Mucosa of rectum (tissue), 2 donors: ENCODE data around the gene LAGE3.
"Not testable (repeated sequence)": the region's sequence is repeated elsewhere in the genome, so short reads cannot be mapped to it uniquely, and the experiment has no call there.

Experiments used
- H3K27ac ChIP-seq, 2 donors: one replicate each; pipeline ENCODE4 v1.7.0; 2013; ENCODE audit warnings: inconsistent platforms in 2 of 2, low read depth in 2 of 2, low read length in 2 of 2
- H3K27me3 ChIP-seq, 2 donors: one replicate each; pipeline ENCODE4 v1.7.0; 2013; ENCODE audit warnings: low read length in 2 of 2; ENCODE audit not compliant: control insufficient read depth in 2 of 2, insufficient read depth in 2 of 2
- H3K36me3 ChIP-seq, 2 donors: one replicate each; pipeline ENCODE4 v1.7.0; 2013; ENCODE audit warnings: low read length in 2 of 2; ENCODE audit not compliant: control insufficient read depth in 2 of 2, insufficient read depth in 2 of 2
- H3K4me1 ChIP-seq, 2 donors: one replicate each; pipeline ENCODE4 v1.7.0; 2013; ENCODE audit warnings: low read length in 2 of 2, mild to moderate bottlenecking in 1 of 2; ENCODE audit not compliant: control insufficient read depth in 2 of 2, insufficient read depth in 2 of 2
- H3K4me3 ChIP-seq, 2 donors: one replicate each; pipeline ENCODE4 v1.7.0; 2013; ENCODE audit warnings: low read length in 2 of 2
- H3K9ac ChIP-seq, 2 donors: one replicate each; pipeline ENCODE4 v1.7.0; 2013; ENCODE audit warnings: low read length in 2 of 2, low read depth in 1 of 2, mild to moderate bottlenecking in 1 of 2
- H3K9me3 ChIP-seq, 2 donors: one replicate each; pipeline ENCODE4 v1.7.0; 2013; ENCODE audit warnings: low read length in 2 of 2; ENCODE audit not compliant: control insufficient read depth in 2 of 2
- donor health status: healthy.
- donor health status: Normal muscosa, but diverticular disease.

LAGE3 gene

DNA sequence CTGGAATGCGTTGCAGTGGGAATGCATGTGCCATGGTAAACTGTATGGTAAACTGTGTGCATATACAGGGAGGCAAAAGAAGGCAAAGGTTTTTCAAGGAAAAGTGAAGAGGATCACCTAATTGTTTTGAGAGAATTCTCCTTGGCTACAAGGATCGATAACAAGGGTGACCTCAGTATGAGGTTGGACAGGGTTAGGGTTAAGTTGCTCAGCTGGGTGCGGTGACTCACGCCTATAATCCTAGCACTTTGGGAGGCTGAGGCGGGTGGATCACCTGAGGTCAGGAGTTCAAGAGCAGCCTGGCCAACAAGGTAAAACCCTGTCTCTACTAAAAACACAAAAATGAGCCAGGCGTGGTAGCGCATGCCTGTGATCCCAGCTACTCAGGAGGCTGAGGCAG lies 22.3 kb upstream of the LAGE3 start:
- not testable (repeated sequence) for H3K27me3 ChIP-seq, H3K36me3 ChIP-seq, H3K9ac ChIP-seq, H3K27ac ChIP-seq, H3K9me3 ChIP-seq, H3K4me1 ChIP-seq, H3K4me3 ChIP-seq

DNA sequence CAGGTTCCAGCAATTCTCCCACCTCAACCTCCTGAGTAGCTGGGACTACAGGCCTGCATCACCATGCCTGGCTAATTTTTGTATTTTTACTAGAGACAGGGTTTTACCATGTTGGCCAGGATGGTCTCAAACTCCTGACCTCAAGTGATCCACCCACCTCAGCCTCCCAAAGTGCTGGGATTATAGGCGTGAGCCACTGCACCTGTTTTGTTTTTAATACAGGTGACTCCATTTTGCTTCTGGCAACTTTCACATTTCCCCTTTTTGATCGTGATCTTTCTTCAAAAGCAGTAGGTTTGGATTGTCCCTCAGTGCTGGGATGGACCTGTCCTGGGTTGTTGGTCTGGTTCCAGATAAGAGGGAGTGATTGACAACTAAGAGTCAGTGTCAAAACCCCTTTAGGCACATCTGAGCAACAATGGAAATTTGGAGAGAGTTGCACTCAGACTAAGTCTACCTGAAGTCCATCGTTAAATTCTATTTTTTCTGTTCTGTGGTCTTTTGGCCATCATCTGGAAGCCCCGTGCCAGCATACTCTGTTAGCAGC lies 17.6 kb upstream of the LAGE3 start:
- not testable (repeated sequence) for H3K4me3 ChIP-seq, H3K4me1 ChIP-seq, H3K36me3 ChIP-seq, H3K9ac ChIP-seq, H3K9me3 ChIP-seq, H3K27ac ChIP-seq, H3K27me3 ChIP-seq

GRCh38 chrX:154495472-154495922 lies 16.4 kb upstream of the LAGE3 start:
- H3K36me3 ChIP-seq = no peaks in the 10 kb centered on the region
- no peak overlapping the region for H3K27ac ChIP-seq
- no peaks in the 10 kb centered on the region for H3K27me3 ChIP-seq
- no peaks in the 10 kb centered on the region for H3K4me1 ChIP-seq
- no peak overlapping the region for H3K9ac ChIP-seq
- no peak overlapping the region for H3K4me3 ChIP-seq
- H3K9me3 ChIP-seq = no peaks in the 10 kb centered on the region

DNA sequence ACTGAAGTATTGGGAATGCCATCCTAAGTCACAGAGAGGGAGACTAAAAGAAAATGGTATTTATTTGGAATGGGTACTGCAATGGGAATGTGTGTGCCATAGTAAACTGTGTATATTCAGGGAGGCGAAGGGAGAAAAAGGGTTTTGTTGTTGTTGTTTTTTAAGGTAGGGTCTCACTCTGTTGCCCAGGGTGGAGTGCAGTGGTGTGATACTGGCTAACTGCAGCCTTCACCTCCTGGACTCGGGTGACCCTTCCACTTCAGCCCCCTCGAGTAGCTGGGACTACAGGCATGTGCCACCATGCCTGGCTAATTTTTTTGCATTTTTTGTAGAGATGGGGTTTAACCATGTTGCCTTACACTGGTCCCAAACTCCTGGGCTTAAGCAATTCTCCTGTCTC lies 15.6 kb upstream of the LAGE3 start:
- peaks cover 1 to 3% of the 10 kb centered on the region in 2 donors for H3K4me1 ChIP-seq
- no peaks in the 10 kb centered on the region for H3K9me3 ChIP-seq
- H3K27ac ChIP-seq = no peak overlapping the region
- no peak overlapping the region for H3K4me3 ChIP-seq
- no peak overlapping the region for H3K9ac ChIP-seq
- no peaks in the 10 kb centered on the region for H3K36me3 ChIP-seq
- H3K27me3 ChIP-seq = no peaks in the 10 kb centered on the region

- Histone ChIP-seq H3K9ac (peak within 1 kb of the TSS; percentile 83 to 89), H3K36me3 (no peaks in the 10 kb centered on the region)
Measured at GRCh38 chrX:154490414-154491083, 11.5 kb upstream of the LAGE3 start, which contains the start of gene SLC10A3. Gene SLC10A3 (minus strand): TSS chrX:154490629. CDS start chrX:154488940, 1,689 bp downstream.

GRCh38 chrX:154490021-154490413 lies 10.9 kb upstream of the LAGE3 start:
- H3K4me1 ChIP-seq = peaks cover 18 to 21% of the 10 kb centered on the region in 2 donors
- H3K4me3 ChIP-seq = peak overlapping the region; percentile 72 to 74
- H3K27ac ChIP-seq = peak overlapping the region; percentile 87 to 94
- H3K36me3 ChIP-seq = no peaks in the 10 kb centered on the region
- H3K9ac ChIP-seq = peak overlapping the region; percentile 65 to 89
- H3K27me3 ChIP-seq = peaks cover 0 to 3% of the 10 kb centered on the region in 2 donors
- no peaks in the 10 kb centered on the region for H3K9me3 ChIP-seq

More at GRCh38 chrX:154490414-154491083, 11.5 kb upstream of the LAGE3 start, which contains the start of gene SLC10A3:
- Histone ChIP-seq H3K4me1 (peaks cover 12 to 17% of the 10 kb centered on the region in 2 donors), H3K4me3 (peak within 1 kb of the TSS; percentile 72 to 74), H3K27ac (peak within 1 kb of the TSS; percentile 94 to 95), H3K27me3 (no peaks in the 10 kb centered on the region), H3K9me3 (no peaks in the 10 kb centered on the region)

DNA sequence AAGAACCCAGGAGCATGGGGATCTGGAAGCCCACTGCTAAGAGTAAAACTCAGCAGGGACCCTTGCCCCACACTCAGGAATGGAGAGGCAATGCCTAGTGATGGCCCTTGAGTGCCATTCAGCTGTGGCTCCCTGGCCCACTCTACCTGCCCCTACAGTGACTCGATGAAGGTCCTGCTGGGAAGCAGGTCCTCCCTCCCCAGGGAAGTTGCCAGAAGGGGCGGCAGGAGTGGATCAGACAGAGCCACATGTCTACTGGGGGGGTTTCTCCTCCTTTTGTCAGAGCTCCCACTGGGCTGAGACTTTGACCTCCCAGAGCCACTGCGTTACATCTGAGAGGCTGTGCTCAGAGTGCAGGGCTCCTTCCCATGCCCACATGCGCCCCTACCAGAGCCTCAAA lies 10.1 kb upstream of the LAGE3 start:
- H3K9ac ChIP-seq = peak overlapping the region in 1 of 2 donors; percentile 89
- H3K27me3 ChIP-seq = peaks cover 0 to 3% of the 10 kb centered on the region in 2 donors
- peaks cover 0 to 1% of the 10 kb centered on the region in 2 donors for H3K36me3 ChIP-seq
- H3K27ac ChIP-seq = peak overlapping the region in 1 of 2 donors; percentile 94
- H3K4me3 ChIP-seq = peak overlapping the region; percentile 72 to 74
- H3K9me3 ChIP-seq = no peaks in the 10 kb centered on the region
- peaks cover 19 to 21% of the 10 kb centered on the region in 2 donors for H3K4me1 ChIP-seq

DNA sequence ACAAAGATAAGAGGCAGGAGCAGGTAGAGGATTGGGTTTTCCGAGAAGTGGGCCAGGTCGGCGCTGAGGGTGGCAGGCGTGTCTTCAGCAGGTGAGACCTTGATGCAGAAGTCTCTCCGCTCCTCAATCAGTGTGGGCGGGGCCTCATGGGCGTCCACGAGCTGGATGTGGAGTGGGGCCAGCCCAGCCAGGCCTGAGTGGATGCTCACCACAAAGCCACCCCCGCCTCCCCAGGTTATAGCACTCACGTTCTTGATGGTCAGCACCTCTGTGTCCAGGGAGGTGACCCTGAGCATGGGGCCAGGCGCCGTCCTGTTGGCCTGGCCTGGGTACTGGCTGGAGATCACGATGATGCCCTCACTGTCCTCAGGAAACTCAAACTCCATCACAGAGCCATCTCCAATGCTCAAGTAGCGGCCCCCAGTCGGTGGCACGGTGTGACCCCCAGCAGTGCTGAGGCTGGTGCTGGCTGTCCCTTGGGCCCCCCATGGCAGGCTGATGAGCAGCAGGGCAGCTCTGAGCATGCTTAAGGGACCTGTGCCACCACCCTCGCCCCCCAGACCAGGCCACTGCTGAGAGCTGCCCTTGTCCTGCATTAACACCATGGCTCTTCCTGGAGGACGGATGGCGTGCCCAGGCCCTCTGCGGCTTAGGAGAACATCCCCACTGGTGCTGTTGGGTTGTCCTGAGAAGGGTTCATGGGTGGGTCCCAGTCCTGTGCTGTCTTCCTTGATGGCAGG lies 9.4 kb upstream of the LAGE3 start:
- Histone ChIP-seq H3K4me3 (no peak overlapping the region), H3K36me3 (peaks cover 0 to 5% of the 10 kb centered on the region in 2 donors), H3K4me1 (peaks cover 19 to 21% of the 10 kb centered on the region in 2 donors), H3K27me3 (peaks cover 0 to 3% of the 10 kb centered on the region in 2 donors), H3K9ac (no peak overlapping the region), H3K27ac (no peak overlapping the region), H3K9me3 (no peaks in the 10 kb centered on the region)

- H3K9me3 ChIP-seq = no peaks in the 10 kb centered on the region
- peaks cover 0 to 3% of the 10 kb centered on the region in 2 donors for H3K27me3 ChIP-seq
- no peak overlapping the region for H3K4me3 ChIP-seq
- H3K9ac ChIP-seq = no peak overlapping the region
- H3K27ac ChIP-seq = peak overlapping the region; percentile 76 to 80
- peaks cover 0 to 5% of the 10 kb centered on the region in 2 donors for H3K36me3 ChIP-seq
- peaks cover 19 to 21% of the 10 kb centered on the region in 2 donors for H3K4me1 ChIP-seq
Measured at GRCh38 chrX:154487518-154488290, 8.6 kb upstream of the LAGE3 start.
